IPS-20b (cell line): ENCODE measurements around the gene B3GALT6.

Experiments used
- H3K27ac ChIP-seq: one replicate; pipeline ENCODE4 v1.5.1; 2013; ENCODE audit warnings: low read length
- H3K27me3 ChIP-seq: 2 replicates; pipeline ENCODE4 v1.6.1; 2013; ENCODE audit warnings: mild to moderate bottlenecking, low read length, inconsistent platforms; ENCODE audit not compliant: insufficient read depth
- H3K36me3 ChIP-seq: 2 replicates; pipeline ENCODE4 v1.6.1; 2013; ENCODE audit warnings: low read depth, mild to moderate bottlenecking, inconsistent platforms, low read length, moderate library complexity; ENCODE audit not compliant: insufficient read depth
- H3K4me1 ChIP-seq: 2 replicates; pipeline ENCODE4 v1.6.1; 2013; ENCODE audit warnings: mild to moderate bottlenecking, control low read depth, inconsistent platforms, low read length, moderate library complexity; ENCODE audit not compliant: insufficient read depth
- H3K4me3 ChIP-seq: 2 replicates; pipeline ENCODE4 v1.5.1; 2013; ENCODE audit warnings: mild to moderate bottlenecking, low read length, inconsistent platforms
- H3K9ac ChIP-seq: 2 replicates; pipeline ENCODE4 v1.6.1; 2013; ENCODE audit warnings: low read depth, mild to moderate bottlenecking, inconsistent platforms, low read length, moderate library complexity
- H3K9me3 ChIP-seq: 2 replicates; pipeline ENCODE4 v1.6.1; 2013; ENCODE audit warnings: mild to moderate bottlenecking, low read depth, low read length, inconsistent platforms; ENCODE audit not compliant: insufficient read depth

Gene B3GALT6

DNA sequence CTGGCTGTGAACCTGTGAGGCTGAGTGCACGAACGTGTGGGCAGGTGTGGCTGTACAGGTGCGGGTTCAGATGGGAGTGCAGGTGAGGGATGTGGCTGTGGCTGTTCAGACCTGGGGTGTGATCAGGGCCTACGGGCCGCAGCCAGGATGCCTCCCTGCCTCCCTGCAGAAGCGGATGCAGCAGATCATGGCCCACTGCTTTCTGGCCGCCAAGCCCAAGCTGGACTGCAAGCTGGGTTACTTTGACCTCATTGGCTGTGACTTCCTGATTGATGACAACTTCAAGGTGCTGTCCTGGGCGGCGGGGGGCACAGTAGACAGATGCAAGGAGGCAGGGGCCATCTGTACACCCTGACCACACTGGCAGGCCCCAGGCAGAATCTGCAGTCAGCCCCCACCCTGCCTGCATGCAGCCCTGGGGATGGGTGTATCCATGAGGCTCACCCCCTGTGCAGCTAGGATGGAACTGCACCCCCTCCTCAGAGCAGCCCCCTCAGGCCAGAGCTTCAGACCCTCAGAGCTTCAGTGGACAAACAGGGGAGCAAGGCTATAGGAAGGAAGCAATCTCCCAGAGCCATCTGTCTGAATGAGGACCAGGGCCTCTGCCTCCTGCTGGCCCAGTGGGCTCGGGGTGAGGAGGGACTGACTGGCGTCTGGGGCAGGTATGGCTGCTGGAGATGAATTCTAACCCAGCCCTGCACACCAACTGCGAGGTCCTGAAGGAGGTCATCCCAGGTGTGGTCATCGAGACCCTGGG, 35.4 kb upstream of the B3GALT6 start:
- no peak overlapping the region for H3K27ac ChIP-seq
- H3K27me3 ChIP-seq, result peaks cover 11% of the 10 kb centered on the region
- no peak overlapping the region for H3K9ac ChIP-seq
- no peaks in the 10 kb centered on the region for H3K4me1 ChIP-seq
- H3K36me3 ChIP-seq, result no peaks in the 10 kb centered on the region
- no peak overlapping the region for H3K4me3 ChIP-seq
- H3K9me3 ChIP-seq, result peaks cover 17% of the 10 kb centered on the region

DNA sequence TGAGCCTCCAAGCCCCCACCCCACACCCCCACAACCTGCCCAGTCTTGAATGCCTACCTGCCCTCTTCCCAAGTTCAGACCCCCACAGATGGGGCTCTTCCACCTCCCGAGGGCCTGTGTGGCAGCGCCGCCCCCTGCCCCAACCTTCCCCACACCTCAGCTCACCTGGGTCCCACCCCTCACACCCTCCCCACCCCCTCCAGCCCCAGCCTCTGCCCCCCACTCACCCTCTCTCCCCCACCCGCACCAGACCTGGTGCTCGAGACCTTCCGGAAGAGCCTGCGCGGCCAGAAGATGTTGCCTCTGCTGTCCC, 34.9 kb upstream of the B3GALT6 start:
- Histone ChIP-seq H3K4me3 (no peak overlapping the region), H3K36me3 (no peaks in the 10 kb centered on the region), H3K27me3 (peaks cover 11% of the 10 kb centered on the region), H3K9me3 (peaks cover 15% of the 10 kb centered on the region; the same call in 1 of the 2 replicates), H3K27ac (no peak overlapping the region), H3K4me1 (no peaks in the 10 kb centered on the region), H3K9ac (no peak overlapping the region)

DNA sequence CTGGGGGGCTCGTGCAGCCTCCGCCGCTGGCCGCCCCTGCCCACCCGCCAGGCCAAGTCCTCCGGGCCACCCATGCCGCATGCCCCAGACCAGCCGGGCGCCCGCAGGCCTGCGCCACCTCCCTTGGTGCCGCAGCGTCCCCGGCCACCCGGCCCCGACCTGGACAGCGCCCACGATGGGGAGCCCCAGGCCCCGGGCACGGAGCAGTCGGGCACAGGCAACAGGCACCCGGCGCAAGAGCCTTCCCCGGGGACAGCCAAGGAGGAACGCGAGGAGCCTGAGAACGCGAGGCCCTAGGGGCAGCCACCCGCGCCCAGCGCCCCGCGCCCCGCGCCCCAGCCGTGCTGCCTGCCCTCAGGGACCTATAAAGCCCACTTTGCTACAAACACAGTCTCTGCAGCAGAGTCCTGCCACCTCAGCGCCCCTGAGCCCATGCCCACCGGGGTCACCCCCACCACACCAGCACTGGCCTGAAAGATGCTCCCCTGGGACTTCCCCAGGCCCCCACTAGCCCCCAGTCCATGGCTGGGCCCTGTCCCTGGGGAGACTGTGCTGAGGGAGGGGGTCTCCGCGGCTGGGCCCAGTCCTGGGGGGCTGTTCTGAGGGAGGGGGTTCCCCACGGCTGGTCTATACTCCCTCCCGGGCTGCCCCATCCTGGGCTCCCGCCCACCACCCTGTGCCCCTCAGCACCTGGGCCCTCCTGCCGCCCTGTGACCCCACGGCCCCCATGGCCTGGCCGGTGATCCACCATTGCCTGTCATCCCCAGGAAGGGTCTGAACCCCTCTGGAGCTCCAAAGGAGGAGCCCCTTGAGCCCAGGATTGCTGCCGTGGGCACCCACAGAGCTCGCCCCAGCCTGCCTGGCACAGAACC, 34.2 kb upstream of the B3GALT6 start:
- Histone ChIP-seq H3K4me1 (no peaks in the 10 kb centered on the region), H3K9me3 (peaks cover 9% of the 10 kb centered on the region; the same call in 1 of the 2 replicates), H3K27ac (no peak overlapping the region), H3K9ac (no peak overlapping the region), H3K36me3 (no peaks in the 10 kb centered on the region), H3K27me3 (peaks cover 11% of the 10 kb centered on the region), H3K4me3 (no peak overlapping the region)

DNA sequence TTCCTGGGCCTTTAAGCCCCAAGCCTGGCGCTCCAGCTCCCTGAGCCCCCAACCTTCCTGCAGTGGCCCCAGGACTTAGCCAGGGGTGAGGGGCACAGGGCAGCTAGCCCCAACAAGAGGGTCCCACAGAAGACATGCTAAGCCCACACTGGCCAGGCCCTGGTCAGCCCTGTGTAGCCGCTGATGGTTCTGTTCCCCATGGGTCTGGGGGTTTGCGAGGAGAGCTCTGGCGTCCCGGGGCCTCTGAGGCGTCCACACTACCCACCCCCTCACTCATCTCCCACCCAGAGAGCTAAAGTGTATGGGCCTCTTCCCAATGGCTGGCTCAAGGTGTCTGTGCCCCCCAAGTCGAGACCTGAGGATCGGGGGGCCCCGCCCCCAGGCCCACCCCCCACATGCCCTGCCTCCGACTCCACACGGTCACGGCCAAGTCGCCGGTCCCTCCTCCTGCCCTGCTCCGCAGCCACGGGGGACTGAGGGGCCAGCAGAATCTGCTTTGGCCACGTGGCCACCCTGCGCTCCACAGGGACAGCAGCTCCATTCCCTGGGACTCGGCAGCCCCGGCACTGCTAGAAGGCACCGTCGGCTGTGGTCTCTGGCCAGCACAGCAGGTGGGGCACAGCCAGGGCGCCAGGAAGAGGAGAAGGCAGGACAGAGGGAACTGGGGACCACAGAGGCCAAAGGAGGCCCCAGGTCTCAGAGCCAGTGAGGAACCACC, 33.5 kb upstream of the B3GALT6 start:
- H3K4me1 ChIP-seq, result no peaks in the 10 kb centered on the region
- H3K4me3 ChIP-seq, result no peak overlapping the region
- H3K9ac ChIP-seq, result no peak overlapping the region
- H3K27me3 ChIP-seq, result peaks cover 11% of the 10 kb centered on the region
- no peaks in the 10 kb centered on the region for H3K36me3 ChIP-seq
- H3K27ac ChIP-seq, result no peak overlapping the region
- H3K9me3 ChIP-seq, result peaks cover 8% of the 10 kb centered on the region; the same call in 1 of the 2 replicates

DNA sequence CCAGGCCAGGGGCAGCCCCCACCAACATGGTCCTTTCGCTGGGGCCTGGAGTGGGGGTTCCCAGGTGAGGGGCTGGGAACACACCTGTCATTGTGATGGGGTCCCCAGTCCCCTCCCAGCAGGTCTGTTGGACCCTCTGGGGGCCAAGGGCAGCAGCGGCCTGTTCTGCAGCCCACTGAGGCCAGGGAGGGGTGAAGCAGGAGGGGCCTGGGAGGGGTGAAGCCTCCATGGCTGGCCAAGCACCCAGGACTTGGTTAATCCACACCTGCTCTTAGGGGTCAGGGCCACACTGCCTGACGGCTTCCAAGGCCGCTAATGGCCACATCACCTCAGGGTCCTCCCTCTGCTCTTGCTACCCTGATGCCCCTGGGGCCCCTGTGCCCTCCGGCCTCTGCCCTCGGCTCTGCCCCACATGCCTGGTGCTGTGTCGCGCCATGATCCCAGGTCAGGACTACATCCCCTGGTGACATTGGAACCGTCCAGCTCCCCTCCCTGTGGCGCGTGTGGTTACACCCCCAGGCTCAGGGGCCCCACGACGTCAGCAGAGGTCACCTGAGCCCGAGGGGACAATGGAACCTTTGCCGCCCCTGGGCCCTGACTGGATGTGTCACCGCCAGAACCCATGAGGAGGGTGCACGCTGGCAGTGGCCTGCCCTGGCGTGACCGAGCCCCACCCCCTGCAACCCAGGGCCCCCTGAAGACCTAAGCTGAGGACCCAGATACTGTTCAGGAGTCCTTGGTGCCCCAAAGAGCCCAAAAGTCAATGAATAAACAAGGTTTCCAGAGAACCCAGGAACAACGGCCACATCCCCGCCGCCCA, 32.7 kb upstream of the B3GALT6 start:
- H3K4me1 ChIP-seq, result no peaks in the 10 kb centered on the region
- peaks cover 2% of the 10 kb centered on the region; the same call in 1 of the 2 replicates for H3K9me3 ChIP-seq
- H3K4me3 ChIP-seq, result no peak overlapping the region
- H3K27me3 ChIP-seq, result peaks cover 11% of the 10 kb centered on the region
- no peak overlapping the region for H3K27ac ChIP-seq
- no peak overlapping the region for H3K9ac ChIP-seq
- H3K36me3 ChIP-seq, result no peaks in the 10 kb centered on the region

DNA sequence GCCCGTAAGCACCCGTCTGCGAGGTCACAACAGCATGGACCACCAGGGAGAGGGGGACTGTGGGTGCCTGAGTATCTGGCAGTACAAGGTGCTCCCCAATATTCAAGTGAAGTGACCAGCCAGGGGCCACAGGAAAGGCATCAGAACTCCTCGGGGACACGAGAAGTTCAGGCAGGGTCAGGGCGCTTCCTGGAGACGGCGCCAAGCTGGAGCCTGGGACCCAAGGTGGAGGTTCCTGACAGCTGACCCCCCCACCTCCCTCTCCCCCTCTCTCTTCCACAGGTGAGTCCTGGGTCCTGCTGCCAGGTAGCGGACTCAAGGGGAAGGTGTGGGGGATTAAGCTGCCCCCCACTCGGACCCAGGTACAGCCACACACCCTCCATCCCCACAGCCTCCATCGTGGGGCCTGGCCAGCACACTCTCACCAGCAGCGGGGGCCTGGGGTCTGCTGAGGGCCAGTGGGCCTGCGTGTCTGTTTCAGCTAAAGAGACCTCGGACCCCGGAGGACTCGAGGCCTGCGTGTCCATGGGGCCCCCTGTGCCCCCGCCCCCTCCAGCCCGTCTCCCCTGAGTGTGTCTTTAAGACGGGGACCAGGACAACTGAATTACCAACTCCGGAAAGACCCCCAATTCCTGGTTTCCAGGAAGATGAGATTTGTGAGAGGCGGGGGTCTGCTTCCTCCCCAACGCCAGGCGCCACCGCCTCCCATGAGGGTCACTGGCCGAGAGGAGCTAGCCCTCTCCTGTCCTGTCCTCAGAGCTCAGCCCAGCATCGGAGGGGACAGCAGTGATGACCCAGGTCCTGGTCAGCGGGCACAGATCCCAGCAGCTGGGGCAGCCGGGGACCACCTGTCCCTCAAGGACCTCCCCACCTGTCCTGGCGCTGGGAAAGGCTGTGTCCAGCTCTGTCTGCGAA, 31.8 kb upstream of the B3GALT6 start:
- H3K9me3 ChIP-seq, result no peaks in the 10 kb centered on the region
- H3K9ac ChIP-seq, result no peak overlapping the region
- peaks cover 17% of the 10 kb centered on the region for H3K27me3 ChIP-seq
- no peaks in the 10 kb centered on the region for H3K4me1 ChIP-seq
- no peak overlapping the region for H3K4me3 ChIP-seq
- H3K36me3 ChIP-seq, result no peaks in the 10 kb centered on the region
- no peak overlapping the region for H3K27ac ChIP-seq

DNA sequence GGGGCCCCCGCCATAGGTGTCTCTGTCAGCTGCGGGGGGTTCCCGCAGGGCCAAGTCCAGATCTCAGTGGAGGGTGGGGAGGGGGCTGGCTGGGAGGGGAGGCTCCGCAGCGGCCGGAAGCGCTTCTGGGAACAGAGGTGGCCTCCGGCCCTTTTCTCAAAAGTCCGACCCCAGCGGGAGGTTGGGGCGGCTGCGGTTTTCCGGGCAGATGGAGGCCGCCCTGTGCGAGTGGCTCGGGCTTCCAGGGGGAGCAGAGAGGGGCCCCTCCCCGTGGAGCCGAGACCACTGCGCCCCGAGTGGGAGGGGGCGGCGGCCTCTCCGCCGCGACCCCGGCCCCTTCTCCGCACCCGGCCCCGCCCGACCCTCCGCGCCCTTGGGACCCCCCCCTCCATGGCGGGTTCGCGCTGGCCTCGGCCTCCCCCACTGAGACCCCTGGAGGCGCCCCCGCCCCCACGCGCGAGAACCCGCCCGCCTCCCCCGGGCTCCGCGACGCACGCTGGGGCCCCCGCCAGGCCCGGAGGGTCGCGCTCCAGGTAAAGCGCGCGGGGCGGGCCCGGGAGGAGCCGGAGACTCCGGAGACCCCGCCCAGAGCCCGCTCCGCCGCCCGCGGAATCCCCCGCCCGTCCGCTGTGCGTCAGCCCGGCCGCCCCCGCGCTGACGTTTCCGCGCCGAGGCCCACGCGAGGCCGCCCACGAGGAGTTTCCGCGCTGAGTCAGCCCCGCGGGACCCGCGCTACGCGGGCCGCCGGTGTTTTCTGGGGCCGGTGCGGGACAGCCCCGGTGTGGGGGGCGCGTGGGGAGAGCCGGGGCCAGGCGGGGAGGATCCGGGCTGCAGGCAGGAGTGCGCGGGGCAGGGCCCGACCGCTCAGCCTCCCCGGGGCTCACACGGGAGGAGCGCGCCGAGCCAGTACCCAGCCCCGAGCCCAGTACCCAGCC, 30.9 kb upstream of the B3GALT6 start:
- H3K4me1 ChIP-seq, result no peaks in the 10 kb centered on the region
- H3K9ac ChIP-seq, result no peak overlapping the region
- H3K27ac ChIP-seq, result no peak overlapping the region
- peaks cover 27% of the 10 kb centered on the region for H3K27me3 ChIP-seq
- H3K4me3 ChIP-seq, result peak overlapping the region; percentile 38; the same call in 1 of the 2 replicates
- H3K36me3 ChIP-seq, result no peaks in the 10 kb centered on the region
- no peaks in the 10 kb centered on the region for H3K9me3 ChIP-seq

DNA sequence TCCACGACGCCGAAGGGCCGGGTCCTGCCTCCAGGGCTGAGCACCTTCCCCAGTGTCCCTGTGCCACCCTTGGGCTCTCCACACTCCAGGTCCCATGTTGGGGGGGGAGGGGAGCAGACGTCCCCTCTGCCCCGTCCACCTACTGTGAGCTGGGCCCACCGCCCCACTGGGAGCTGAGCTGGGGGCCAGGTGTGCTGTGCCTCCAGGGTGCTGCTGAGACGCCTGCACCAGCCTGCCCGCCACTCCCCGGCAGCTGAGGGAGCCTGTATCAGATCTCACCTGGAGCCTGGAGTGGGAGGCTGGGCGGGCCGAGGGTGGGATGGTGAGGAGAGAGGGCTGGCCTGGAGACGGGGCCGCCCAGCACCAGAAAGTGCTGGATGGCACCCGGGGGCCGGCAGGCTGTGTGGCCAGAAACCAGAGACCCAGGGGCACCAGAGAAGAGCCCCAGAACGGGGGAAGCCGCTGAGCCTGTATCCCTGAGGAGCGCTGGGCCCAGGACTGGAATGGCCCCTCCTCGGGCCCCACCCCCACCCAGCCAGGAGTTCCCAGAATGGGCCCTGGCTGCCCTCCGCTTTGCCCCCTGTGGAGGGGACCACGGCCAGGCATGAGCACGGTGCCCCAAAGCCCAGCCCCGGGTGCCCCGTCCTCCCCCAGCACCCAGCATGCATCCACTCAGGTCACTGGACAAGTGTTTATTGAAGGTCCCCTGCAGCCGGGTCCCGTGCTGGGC, 29.0 kb upstream of the B3GALT6 start:
- H3K4me1 ChIP-seq, result no peaks in the 10 kb centered on the region
- peaks cover 41% of the 10 kb centered on the region for H3K27me3 ChIP-seq
- no peaks in the 10 kb centered on the region for H3K9me3 ChIP-seq
- no peak overlapping the region for H3K4me3 ChIP-seq
- H3K9ac ChIP-seq, result no peak overlapping the region
- H3K27ac ChIP-seq, result no peak overlapping the region
- H3K36me3 ChIP-seq, result no peaks in the 10 kb centered on the region

DNA sequence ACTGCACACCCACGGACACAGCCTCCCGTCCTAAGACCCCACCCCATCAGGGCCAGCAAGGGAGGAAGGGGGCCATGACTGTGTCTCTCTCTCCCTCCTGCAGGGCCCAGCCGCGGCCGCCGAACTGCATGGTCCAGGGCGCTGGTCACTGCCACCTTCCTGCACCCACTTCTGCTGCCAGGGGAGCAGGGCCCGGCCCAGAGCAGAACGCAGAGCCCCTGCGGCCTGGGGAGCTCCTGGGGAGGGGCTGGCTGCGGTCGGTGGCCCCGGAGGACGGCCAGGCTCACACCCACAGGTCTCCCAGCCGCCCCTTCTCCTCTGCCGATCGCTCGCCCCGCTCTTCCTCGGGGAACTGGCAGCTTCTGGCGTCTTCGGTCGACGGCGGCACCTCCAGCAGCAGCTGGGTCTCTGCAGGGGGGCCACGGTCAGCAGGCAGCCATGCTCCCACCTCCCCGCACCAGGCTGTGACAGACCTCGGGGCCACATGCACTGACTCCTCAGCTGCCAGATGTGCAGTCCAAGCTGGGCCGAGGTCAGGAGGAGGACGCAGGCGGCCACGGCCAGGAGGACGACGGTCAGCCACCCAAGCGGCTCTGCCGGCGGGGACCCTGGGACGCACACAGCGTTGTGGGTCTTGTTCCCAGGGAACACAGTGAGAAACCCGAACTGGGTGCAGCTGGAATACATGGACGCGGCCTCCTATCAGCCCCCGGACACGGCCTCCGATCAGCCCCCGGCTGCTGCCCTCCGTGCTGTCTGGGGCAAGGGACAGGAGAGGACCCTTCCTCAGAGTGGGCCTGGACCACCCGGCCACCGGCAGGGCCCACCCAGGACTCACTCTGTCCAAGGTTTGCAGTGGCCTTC, 28.2 kb upstream of the B3GALT6 start:
- Histone ChIP-seq H3K4me1 (no peaks in the 10 kb centered on the region), H3K4me3 (no peak overlapping the region), H3K9ac (no peak overlapping the region), H3K9me3 (no peaks in the 10 kb centered on the region), H3K27ac (no peak overlapping the region), H3K27me3 (peaks cover 41% of the 10 kb centered on the region), H3K36me3 (no peaks in the 10 kb centered on the region)
